Measurements from ENCODE around the gene MTR. TPM values are rescaled to one million over a fixed set of nuclear protein-coding genes. Genes with fewer than 3 reads are reported as not detected.

MTR gene
- total RNA-seq, 1 donor from 2014 or later: 37.8 TPM

GRCh38 chr1:236810018-236810417, 14.9 kb downstream of the MTR start:
- Mint-ChIP-seq H3K27ac (ENCODE audit: unreplicated experiment) (no peak overlapping the region), H3K36me3 (ENCODE audit: unreplicated experiment) (peaks cover 33% of the 10 kb centered on the region), H3K4me1 (ENCODE audit: unreplicated experiment) (no peaks in the 10 kb centered on the region), H3K4me3 (ENCODE audit: unreplicated experiment) (no peak overlapping the region), H3K9me3 (ENCODE audit: unreplicated experiment) (no peaks in the 10 kb centered on the region), H3K27me3 (ENCODE audit: unreplicated experiment) (no peaks in the 10 kb centered on the region)
- no peak for TF ChIP-seq CTCF (IDR thresholded peaks at IDR 0.05)
- DNase-seq (ENCODE audit: extremely low spot score, unreplicated experiment): no peak

GRCh38 chr1:236812334-236813030, 17.4 kb downstream of the MTR start:
- DNase-seq (ENCODE audit: extremely low spot score, unreplicated experiment): no peak
- H3K4me1 Mint-ChIP-seq (ENCODE audit: unreplicated experiment): no peaks in the 10 kb centered on the region
- peaks cover 41% of the 10 kb centered on the region for H3K36me3 Mint-ChIP-seq (ENCODE audit: unreplicated experiment)
- no peak overlapping the region for H3K27ac Mint-ChIP-seq (ENCODE audit: unreplicated experiment)
- H3K9me3 Mint-ChIP-seq (ENCODE audit: unreplicated experiment): no peaks in the 10 kb centered on the region
- TF ChIP-seq CTCF (IDR thresholded peaks at IDR 0.05): no peak
- no peaks in the 10 kb centered on the region for H3K27me3 Mint-ChIP-seq (ENCODE audit: unreplicated experiment)
- H3K4me3 Mint-ChIP-seq (ENCODE audit: unreplicated experiment): no peak overlapping the region

- no peaks in the 10 kb centered on the region for H3K4me1 Mint-ChIP-seq (ENCODE audit: unreplicated experiment)
- no peak for DNase-seq (ENCODE audit: extremely low spot score, unreplicated experiment)
- no peak overlapping the region for H3K4me3 Mint-ChIP-seq (ENCODE audit: unreplicated experiment)
- no peak overlapping the region for H3K27ac Mint-ChIP-seq (ENCODE audit: unreplicated experiment)
- no peaks in the 10 kb centered on the region for H3K9me3 Mint-ChIP-seq (ENCODE audit: unreplicated experiment)
- H3K36me3 Mint-ChIP-seq (ENCODE audit: unreplicated experiment): peaks cover 42% of the 10 kb centered on the region
- no peaks in the 10 kb centered on the region for H3K27me3 Mint-ChIP-seq (ENCODE audit: unreplicated experiment)
- no peak for TF ChIP-seq CTCF (IDR thresholded peaks at IDR 0.05)
These were observed 20.8 kb downstream of the MTR start for GRCh38 chr1:236815941-236816340.

GRCh38 chr1:236819856-236820255, 24.8 kb downstream of the MTR start:
- TF ChIP-seq CTCF (IDR thresholded peaks at IDR 0.05): no peak
- Mint-ChIP-seq H3K4me3 (ENCODE audit: unreplicated experiment) (no peak overlapping the region), H3K27me3 (ENCODE audit: unreplicated experiment) (no peaks in the 10 kb centered on the region), H3K9me3 (ENCODE audit: unreplicated experiment) (no peaks in the 10 kb centered on the region), H3K4me1 (ENCODE audit: unreplicated experiment) (no peaks in the 10 kb centered on the region), H3K36me3 (ENCODE audit: unreplicated experiment) (peaks cover 33% of the 10 kb centered on the region), H3K27ac (ENCODE audit: unreplicated experiment) (no peak overlapping the region)
- DNase-seq (ENCODE audit: extremely low spot score, unreplicated experiment): no peak

GRCh38 chr1:236821091-236821627, 26.1 kb downstream of the MTR start:
- no peak for DNase-seq (ENCODE audit: extremely low spot score, unreplicated experiment)
- Mint-ChIP-seq H3K9me3 (ENCODE audit: unreplicated experiment) (no peaks in the 10 kb centered on the region), H3K4me1 (ENCODE audit: unreplicated experiment) (no peaks in the 10 kb centered on the region), H3K27ac (ENCODE audit: unreplicated experiment) (no peak overlapping the region), H3K4me3 (ENCODE audit: unreplicated experiment) (no peak overlapping the region), H3K27me3 (ENCODE audit: unreplicated experiment) (no peaks in the 10 kb centered on the region), H3K36me3 (ENCODE audit: unreplicated experiment) (peaks cover 32% of the 10 kb centered on the region)
- TF ChIP-seq CTCF (IDR thresholded peaks at IDR 0.05): no peak

Data from osteocyte (in vitro differentiated cells).